GM23338 (cell line): ENCODE measurements around the gene CNTRL. TPM values are rescaled to one million over a fixed set of nuclear protein-coding genes. Genes with fewer than 3 reads are reported as not detected.

Experiments used
- ATAC-seq: fragments of 200-7000 bp; cut with Tn5 transposase; 3 replicates; pipeline ENCODE4 v1.9.1; 2020
- DNase-seq: peaks from one replicate; pipeline ENCODE4 v3.0.0-alpha.2; 2015; ENCODE audit warnings: low spot score
- H2AFZ ChIP-seq: fragments of 200-600 bp; sonication (generic); 2 replicates; pipeline ENCODE4 v1.8.0; 2016; ENCODE audit warnings: antibody characterized with exemption, mild to moderate bottlenecking, moderate library complexity
- H3F3A ChIP-seq: fragments of 200-600 bp; sonication (generic); replicated peaks from 2 replicates; pipeline ENCODE4 v1.8.0; 2017; ENCODE audit warnings: antibody characterized with exemption, mixed run types, low read depth
- H3K27ac ChIP-seq: fragments of 200-600 bp; sonication (generic); 2 replicates; pipeline ENCODE4 v1.6.1; 2016; ENCODE audit warnings: low read depth
- H3K27me3 ChIP-seq: fragments of 200-600 bp; sonication (generic); 2 replicates; pipeline ENCODE4 v1.8.0; 2016; ENCODE audit warnings: mild to moderate bottlenecking, mixed run types, moderate library complexity; ENCODE audit not compliant: insufficient read depth
- H3K36me3 ChIP-seq: fragments of 200-600 bp; sonication (generic); 2 replicates; pipeline ENCODE4 v1.8.0; 2016; ENCODE audit warnings: mild to moderate bottlenecking; ENCODE audit not compliant: insufficient read depth
- H3K4me1 ChIP-seq: fragments of 200-600 bp; sonication (generic); 2 replicates; pipeline ENCODE4 v1.8.0; 2016; ENCODE audit warnings: mild to moderate bottlenecking, moderate library complexity; ENCODE audit not compliant: insufficient read depth
- H3K4me2 ChIP-seq: fragments of 200-600 bp; sonication (generic); 2 replicates; pipeline ENCODE4 v1.7.1; 2017; ENCODE audit warnings: mixed run types
- H3K4me3 ChIP-seq: fragments of 200-600 bp; sonication (generic); 2 replicates; pipeline ENCODE4 v1.6.1; 2016; ENCODE audit warnings: mixed run types
- H3K79me2 ChIP-seq: fragments of 200-600 bp; sonication (generic); replicated peaks from 2 replicates; pipeline ENCODE4 v1.8.0; 2017; ENCODE audit warnings: mild to moderate bottlenecking; ENCODE audit not compliant: insufficient read depth
- H3K9me2 ChIP-seq: fragments of 200-600 bp; sonication (generic); 2 replicates; pipeline ENCODE4 v1.8.0; 2017; ENCODE audit not compliant: insufficient read depth
- H4K20me1 ChIP-seq: fragments of 200-600 bp; sonication (generic); replicated peaks from 2 replicates; pipeline ENCODE4 v1.8.0; 2017; ENCODE audit warnings: mild to moderate bottlenecking; ENCODE audit not compliant: insufficient read depth
- H3K27ac Mint-ChIP-seq: 2 replicates; pipeline ENCODE4 v1.8.0; 2020; ENCODE audit warnings: inconsistent platforms, mild to moderate bottlenecking, moderate library complexity, mixed read lengths
- H3K27me3 Mint-ChIP-seq: 3 replicates; pipeline ENCODE4 v1.8.0; 2022; ENCODE audit warnings: low read depth, mild to moderate bottlenecking, moderate library complexity, mixed read lengths, inconsistent platforms; ENCODE audit not compliant: insufficient read depth, poor library complexity
- H3K36me3 Mint-ChIP-seq: 3 replicates; pipeline ENCODE4 v1.8.0; 2021; ENCODE audit warnings: low read depth, mild to moderate bottlenecking, inconsistent platforms, moderate library complexity, mixed read lengths
- H3K4me1 Mint-ChIP-seq: 3 replicates; pipeline ENCODE4 v1.8.0; 2020; ENCODE audit warnings: mild to moderate bottlenecking, inconsistent platforms, mixed read lengths
- H3K4me3 Mint-ChIP-seq: 3 replicates; pipeline ENCODE4 v1.8.0; 2021; ENCODE audit warnings: moderate library complexity, mild to moderate bottlenecking, inconsistent platforms, mixed read lengths
- H3K9me3 Mint-ChIP-seq: 3 replicates; pipeline ENCODE4 v1.8.0; 2020; ENCODE audit warnings: moderate library complexity, mild to moderate bottlenecking, inconsistent platforms, mixed read lengths
- EZH2phosphoT487 ChIP-seq: fragments of 200-600 bp; sonication (generic); IDR thresholded peaks from one replicate; pipeline ENCODE4 v1.8.1; 2018; ENCODE audit warnings: antibody characterized with exemption; ENCODE audit not compliant: unreplicated experiment
- NANOG ChIP-seq: IDR thresholded peaks from 2 replicates; pipeline ENCODE4 v1.6.1; 2016; ENCODE audit warnings: antibody characterized with exemption, borderline replicate concordance
- POLR2AphosphoS5 ChIP-seq: IDR thresholded peaks from 2 replicates; pipeline ENCODE4 v1.6.1; 2016; ENCODE audit warnings: antibody characterized with exemption, low read depth
- REST ChIP-seq: IDR thresholded peaks from one replicate; pipeline ENCODE4 v1.6.1; 2018; ENCODE audit warnings: antibody characterized with exemption; ENCODE audit not compliant: unreplicated experiment
- STAT1 ChIP-seq: IDR thresholded peaks from one replicate; pipeline ENCODE4 v1.6.1; 2016; ENCODE audit warnings: antibody characterized with exemption; ENCODE audit not compliant: unreplicated experiment
- ZNF114 ChIP-seq: fragments of 250-450 bp; sonication (Bioruptor Pico); IDR thresholded peaks from 2 replicates; pipeline ENCODE4 v1.5.0; 2020; ENCODE audit warnings: mild to moderate bottlenecking, moderate library complexity
- ZNF331 ChIP-seq: fragments of 250-450 bp; sonication (Bioruptor Pico); IDR thresholded peaks from 2 replicates; pipeline ENCODE4 v1.5.0; 2020; ENCODE audit warnings: low read depth, mild to moderate bottlenecking, moderate library complexity
- polyA plus RNA-seq: library from polyadenylated mRNA; unstranded; fragments of >200 nt; fragmentation: Nextera tagmentation; extraction: Ambion mirVana; gene quantifications from 2 replicates; pipeline ENCODE4 v1.2.1, GENCODE V29; 2016
- total RNA-seq: library from RNA; depleted of rRNA; stranded (reverse); fragments of >200 nt; shearing (Covaris generic); gene quantifications from 2 replicates; pipeline ENCODE4 v1.2.3, GENCODE V29; 2014
- TF ChIP-seq, protein P1 (sequence below), 2 experiments: fragments of 200-600 bp in 1 of 2; sonication (generic) in 1 of 2; conservative IDR thresholded peaks; 2 replicates each; pipeline versions ENCODE4 v1.5.1 to v1.6.1; 2016 to 2017; ENCODE audit warnings: antibody characterized with exemption in 2 of 2, low read depth in 2 of 2, mild to moderate bottlenecking in 2 of 2, moderate library complexity in 1 of 2
- TF ChIP-seq, protein P2 (sequence below): IDR thresholded peaks from 2 replicates; pipeline ENCODE4 v1.6.1; 2016; ENCODE audit warnings: antibody characterized with exemption

CNTRL gene
- total and polyA plus RNA-seq, 2 experiments from 2014 or later, result 9.2 to 11.7 TPM

- TF ChIP-seq POLR2AphosphoS5 (no peak), NANOG (no peak), REST (no peak), STAT1 (no peak)
- TF ChIP-seq, protein P1, sequence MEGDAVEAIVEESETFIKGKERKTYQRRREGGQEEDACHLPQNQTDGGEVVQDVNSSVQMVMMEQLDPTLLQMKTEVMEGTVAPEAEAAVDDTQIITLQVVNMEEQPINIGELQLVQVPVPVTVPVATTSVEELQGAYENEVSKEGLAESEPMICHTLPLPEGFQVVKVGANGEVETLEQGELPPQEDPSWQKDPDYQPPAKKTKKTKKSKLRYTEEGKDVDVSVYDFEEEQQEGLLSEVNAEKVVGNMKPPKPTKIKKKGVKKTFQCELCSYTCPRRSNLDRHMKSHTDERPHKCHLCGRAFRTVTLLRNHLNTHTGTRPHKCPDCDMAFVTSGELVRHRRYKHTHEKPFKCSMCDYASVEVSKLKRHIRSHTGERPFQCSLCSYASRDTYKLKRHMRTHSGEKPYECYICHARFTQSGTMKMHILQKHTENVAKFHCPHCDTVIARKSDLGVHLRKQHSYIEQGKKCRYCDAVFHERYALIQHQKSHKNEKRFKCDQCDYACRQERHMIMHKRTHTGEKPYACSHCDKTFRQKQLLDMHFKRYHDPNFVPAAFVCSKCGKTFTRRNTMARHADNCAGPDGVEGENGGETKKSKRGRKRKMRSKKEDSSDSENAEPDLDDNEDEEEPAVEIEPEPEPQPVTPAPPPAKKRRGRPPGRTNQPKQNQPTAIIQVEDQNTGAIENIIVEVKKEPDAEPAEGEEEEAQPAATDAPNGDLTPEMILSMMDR (conservative IDR thresholded peaks at IDR 0.05; ENCODE audit: low read depth in 2 of 2), result no peak
These were observed 33.1 kb downstream of the CNTRL start (continued) for GRCh38 chr9:121107881-121108280.

DNA sequence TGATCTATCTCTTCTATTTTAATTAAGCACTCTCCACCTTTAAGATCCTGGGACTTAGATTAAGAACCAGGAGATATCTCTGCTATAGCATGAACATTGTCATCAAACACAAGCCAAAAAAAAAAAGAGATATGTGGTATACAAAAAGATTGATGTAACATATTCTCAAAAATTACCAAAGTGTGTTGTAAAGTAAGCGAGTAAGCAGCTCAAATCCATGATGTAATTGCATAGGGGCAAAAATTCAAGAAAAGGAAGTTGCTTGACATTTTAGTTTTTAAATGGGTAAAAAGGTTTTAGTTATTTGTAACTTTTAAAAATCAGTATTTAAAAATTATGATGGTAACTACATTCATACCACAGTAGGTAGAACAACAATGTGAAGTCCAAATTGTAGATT, 40.7 kb downstream of the CNTRL start:
- Histone ChIP-seq H3K4me1 (no peaks in the 10 kb centered on the region), H3K27me3 (no peaks in the 10 kb centered on the region), H3K4me3 (no peak overlapping the region), H4K20me1 (no peaks in the 10 kb centered on the region), H3K79me2 (no peaks in the 10 kb centered on the region), H3F3A (no peaks in the 10 kb centered on the region), H3K4me2 (no peak overlapping the region), H2AFZ (no peak overlapping the region), H3K27ac (no peak overlapping the region), H3K9me2 (no peaks in the 10 kb centered on the region), H3K36me3 (no peaks in the 10 kb centered on the region)
- DNase-seq (no peak), ATAC-seq (no peak)
- Mint-ChIP-seq H3K4me3 (no peak overlapping the region), H3K9me3 (no peaks in the 10 kb centered on the region), H3K36me3 (no peaks in the 10 kb centered on the region), H3K27ac (no peak overlapping the region), H3K27me3 (peaks cover 1% of the 10 kb centered on the region), H3K4me1 (no peaks in the 10 kb centered on the region)
- TF ChIP-seq REST (no peak), EZH2phosphoT487 (no peak), ZNF331 (CRISPR knock-in tag) (no peak), NANOG (no peak), STAT1 (no peak), POLR2AphosphoS5 (no peak), ZNF114 (CRISPR knock-in tag) (no peak)
- TF ChIP-seq, protein P2, sequence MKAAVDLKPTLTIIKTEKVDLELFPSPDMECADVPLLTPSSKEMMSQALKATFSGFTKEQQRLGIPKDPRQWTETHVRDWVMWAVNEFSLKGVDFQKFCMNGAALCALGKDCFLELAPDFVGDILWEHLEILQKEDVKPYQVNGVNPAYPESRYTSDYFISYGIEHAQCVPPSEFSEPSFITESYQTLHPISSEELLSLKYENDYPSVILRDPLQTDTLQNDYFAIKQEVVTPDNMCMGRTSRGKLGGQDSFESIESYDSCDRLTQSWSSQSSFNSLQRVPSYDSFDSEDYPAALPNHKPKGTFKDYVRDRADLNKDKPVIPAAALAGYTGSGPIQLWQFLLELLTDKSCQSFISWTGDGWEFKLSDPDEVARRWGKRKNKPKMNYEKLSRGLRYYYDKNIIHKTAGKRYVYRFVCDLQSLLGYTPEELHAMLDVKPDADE, result no peak
- TF ChIP-seq, protein P1 (conservative IDR thresholded peaks at IDR 0.05; ENCODE audit: low read depth in 2 of 2), result no peak
